Measurements from ENCODE around the gene EDC3. TPM values are rescaled to one million over a fixed set of nuclear protein-coding genes. Genes with fewer than 3 reads are reported as not detected.
A peak's percentile ranks its signal among the peaks of the same experiment; 100 is the strongest.

Gene EDC3
- total and polyA plus RNA-seq, 2 of the 4 experiments (the other 2 are of a cell fraction): 16.8 to 38.0 TPM

- intact Hi-C loops (cut with micrococcal nuclease): no loop called here
These were observed 82.5 kb downstream of the EDC3 start for GRCh38 chr15:74613089-74613952.

More at GRCh38 chr15:74613089-74613952, 82.5 kb downstream of the EDC3 start:
- Histone ChIP-seq H4K20me1 (ENCODE audit: insufficient read depth, low read length) (peaks cover 23% of the 10 kb centered on the region), H2AK9ac (replicated peaks; ENCODE audit: low read depth, low read length, poor library complexity) (no peak overlapping the region), H3K23ac (ENCODE audit: low read depth, low read length) (no peak overlapping the region), H2BK120ac (ENCODE audit: low read depth, low read length) (no peak overlapping the region), H3K4ac (ENCODE audit: low read depth, low read length) (no peak overlapping the region), H3K27me3 (ENCODE audit: control insufficient read depth, insufficient read depth, low read length) (peaks cover 3% of the 10 kb centered on the region; the same call in 1 of the 2 replicates), H3K14ac (replicated peaks; ENCODE audit: low read depth, low read length) (no peak overlapping the region), H2AFZ (replicated peaks; ENCODE audit: low read length, poor library complexity) (no peak overlapping the region), H3K79me1 (ENCODE audit: low read depth in 1 of 2, low read length in 2 of 2) (peaks cover 0 to 26% of the 10 kb centered on the region in 2 experiments; a peak in 2 of 4 replicates), H2BK15ac (ENCODE audit: low read depth, low read length) (no peak overlapping the region), H2BK5ac (ENCODE audit: low read depth, low read length, poor library complexity, severe bottlenecking) (no peak overlapping the region), H3K18ac (ENCODE audit: low read depth, low read length) (no peak overlapping the region), H3K27ac (ENCODE audit: insufficient read depth, low read length) (no peak overlapping the region), H3K4me2 (ENCODE audit: low read depth, low read length) (no peak overlapping the region), H3K36me3 (ENCODE audit: control insufficient read depth, insufficient read depth, low read length) (no peaks in the 10 kb centered on the region), H3K4me3 (ENCODE audit: insufficient read depth, low read depth, low read length) (no peak overlapping the region), H3K56ac (ENCODE audit: extremely low read depth, insufficient read depth, low read length) (no peak overlapping the region), H2BK20ac (ENCODE audit: low read depth, low read length) (no peak overlapping the region), H3K9ac (ENCODE audit: low read depth, low read length) (no peak overlapping the region), H4K8ac (ENCODE audit: low read depth in 2 of 2, low read length in 2 of 2) (no peak overlapping the region), H3K9me3 (ENCODE audit: control insufficient read depth, insufficient read depth, low read length) (no peaks in the 10 kb centered on the region), H3K9me1 (ENCODE audit: insufficient read depth, low read length) (0 out of 2 replicates have a peak, but pooled peaks cover 2% of the 10 kb centered on the region), H2AK5ac (ENCODE audit: low read depth, low read length) (0 out of 2 replicates have a peak overlapping the region, but pooled peaks have one; percentile 39), H3K4me1 (ENCODE audit: control insufficient read depth, insufficient read depth, low read length) (peaks cover 8% of the 10 kb centered on the region), H4K91ac (ENCODE audit: insufficient read depth, low read depth, low read length) (no peak overlapping the region), H4K5ac (ENCODE audit: low read depth, low read length) (no peak overlapping the region)
- WGBS, 2 experiments (ENCODE audit: extremely low coverage in 2 of 2, insufficient read length in 1 of 2): 68% methylated on average over 3 of the region's 6 CpGs; no CpG with 5 or more reads in 1 of the 2 experiments
- in situ Hi-C loops (cut with MboI; ENCODE audit: low sequenced_read_pairs) (no loop called here), dilution Hi-C loops (cut with HindIII; ENCODE audit: low sequenced_read_pairs, unreplicated experiment) (no loop called here)
- ChIA-PET POLR2A (ENCODE audit: unreplicated experiment) (interaction anchor here (0.8 kb wide), 1 partner anchor 15 kb away, joined by 3 read pairs; no protein-coding TSS in a partner anchor), CTCF (no interaction called here)
- no TSS peak for BruUV-seq (replicated peaks)
- ATAC-seq (ENCODE audit: low read depth) (no peak), DNase-seq (no peak)
- TF ChIP-seq FOS (IDR thresholded peaks at IDR 0.05; ENCODE audit: low read depth, low read length) (no peak), USF2 (IDR thresholded peaks at IDR 0.05; ENCODE audit: low read depth, low read length) (no peak), POLR2A (IDR thresholded peaks at IDR 0.05; ENCODE audit: low read depth, low read length) (no peak), NFE2L2 (IDR thresholded peaks at IDR 0.05; ENCODE audit: low read depth, low read length) (no peak), BHLHE40 (IDR thresholded peaks at IDR 0.05; ENCODE audit: low read depth, low read length) (no peak), RAD21 (IDR thresholded peaks at IDR 0.05; ENCODE audit: low read length) (no peak), SMC3 (IDR thresholded peaks at IDR 0.05; ENCODE audit: low read depth, low read length) (no peak), MXI1 (IDR thresholded peaks at IDR 0.05; ENCODE audit: borderline replicate concordance, low read depth, low read length) (no peak), MAZ (IDR thresholded peaks at IDR 0.05; ENCODE audit: borderline replicate concordance, low read depth, low read length) (no peak), MAFK (IDR thresholded peaks at IDR 0.05; ENCODE audit: low read depth, low read length) (no peak), CEBPB (IDR thresholded peaks at IDR 0.05; ENCODE audit: low read depth, low read length) (no peak), CHD1 (IDR thresholded peaks at IDR 0.05; ENCODE audit: low read depth, low read length) (no peak), RCOR1 (IDR thresholded peaks at IDR 0.05; ENCODE audit: insufficient replicate concordance, low read length) (no peak), RFX5 (IDR thresholded peaks at IDR 0.05; ENCODE audit: low read depth, low read length) (no peak)
- TF ChIP-seq, protein P1, sequence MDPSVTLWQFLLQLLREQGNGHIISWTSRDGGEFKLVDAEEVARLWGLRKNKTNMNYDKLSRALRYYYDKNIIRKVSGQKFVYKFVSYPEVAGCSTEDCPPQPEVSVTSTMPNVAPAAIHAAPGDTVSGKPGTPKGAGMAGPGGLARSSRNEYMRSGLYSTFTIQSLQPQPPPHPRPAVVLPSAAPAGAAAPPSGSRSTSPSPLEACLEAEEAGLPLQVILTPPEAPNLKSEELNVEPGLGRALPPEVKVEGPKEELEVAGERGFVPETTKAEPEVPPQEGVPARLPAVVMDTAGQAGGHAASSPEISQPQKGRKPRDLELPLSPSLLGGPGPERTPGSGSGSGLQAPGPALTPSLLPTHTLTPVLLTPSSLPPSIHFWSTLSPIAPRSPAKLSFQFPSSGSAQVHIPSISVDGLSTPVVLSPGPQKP (IDR thresholded peaks at IDR 0.05; ENCODE audit: borderline replicate concordance, low read depth, low read length): no peak

All from IMR-90 (cell line).